ENCODE results near the gene RPL9. TPM values are rescaled to one million over a fixed set of nuclear protein-coding genes. Genes with fewer than 3 reads are reported as not detected.

Gene RPL9
- total RNA-seq, 4 donors from 2014 or later, result 3,607 to 16,295 (median 4,795) TPM

- no peaks in the 10 kb centered on the region for H3K36me3 ChIP-seq
- DNase-seq, result no peak
- H3K9me3 ChIP-seq, result no peaks in the 10 kb centered on the region
- H3K4me1 ChIP-seq, result peaks cover 3 to 14% of the 10 kb centered on the region in 2 donors
- intact Hi-C loops (cut with DNase I; ENCODE audit: low total_unique reads), result no loop called here
- H3K4me3 ChIP-seq, result no peak overlapping the region
- TF ChIP-seq, protein P1, sequence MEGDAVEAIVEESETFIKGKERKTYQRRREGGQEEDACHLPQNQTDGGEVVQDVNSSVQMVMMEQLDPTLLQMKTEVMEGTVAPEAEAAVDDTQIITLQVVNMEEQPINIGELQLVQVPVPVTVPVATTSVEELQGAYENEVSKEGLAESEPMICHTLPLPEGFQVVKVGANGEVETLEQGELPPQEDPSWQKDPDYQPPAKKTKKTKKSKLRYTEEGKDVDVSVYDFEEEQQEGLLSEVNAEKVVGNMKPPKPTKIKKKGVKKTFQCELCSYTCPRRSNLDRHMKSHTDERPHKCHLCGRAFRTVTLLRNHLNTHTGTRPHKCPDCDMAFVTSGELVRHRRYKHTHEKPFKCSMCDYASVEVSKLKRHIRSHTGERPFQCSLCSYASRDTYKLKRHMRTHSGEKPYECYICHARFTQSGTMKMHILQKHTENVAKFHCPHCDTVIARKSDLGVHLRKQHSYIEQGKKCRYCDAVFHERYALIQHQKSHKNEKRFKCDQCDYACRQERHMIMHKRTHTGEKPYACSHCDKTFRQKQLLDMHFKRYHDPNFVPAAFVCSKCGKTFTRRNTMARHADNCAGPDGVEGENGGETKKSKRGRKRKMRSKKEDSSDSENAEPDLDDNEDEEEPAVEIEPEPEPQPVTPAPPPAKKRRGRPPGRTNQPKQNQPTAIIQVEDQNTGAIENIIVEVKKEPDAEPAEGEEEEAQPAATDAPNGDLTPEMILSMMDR (IDR thresholded peaks at IDR 0.05), result no peak
- TF ChIP-seq POLR2A (IDR thresholded peaks at IDR 0.05), result no peak
- H3K27ac ChIP-seq, result no peak overlapping the region
- H3K27me3 ChIP-seq, result no peaks in the 10 kb centered on the region
These were observed 5.0 kb downstream of the RPL9 start for GRCh38 chr4:39453738-39454137.

DNA sequence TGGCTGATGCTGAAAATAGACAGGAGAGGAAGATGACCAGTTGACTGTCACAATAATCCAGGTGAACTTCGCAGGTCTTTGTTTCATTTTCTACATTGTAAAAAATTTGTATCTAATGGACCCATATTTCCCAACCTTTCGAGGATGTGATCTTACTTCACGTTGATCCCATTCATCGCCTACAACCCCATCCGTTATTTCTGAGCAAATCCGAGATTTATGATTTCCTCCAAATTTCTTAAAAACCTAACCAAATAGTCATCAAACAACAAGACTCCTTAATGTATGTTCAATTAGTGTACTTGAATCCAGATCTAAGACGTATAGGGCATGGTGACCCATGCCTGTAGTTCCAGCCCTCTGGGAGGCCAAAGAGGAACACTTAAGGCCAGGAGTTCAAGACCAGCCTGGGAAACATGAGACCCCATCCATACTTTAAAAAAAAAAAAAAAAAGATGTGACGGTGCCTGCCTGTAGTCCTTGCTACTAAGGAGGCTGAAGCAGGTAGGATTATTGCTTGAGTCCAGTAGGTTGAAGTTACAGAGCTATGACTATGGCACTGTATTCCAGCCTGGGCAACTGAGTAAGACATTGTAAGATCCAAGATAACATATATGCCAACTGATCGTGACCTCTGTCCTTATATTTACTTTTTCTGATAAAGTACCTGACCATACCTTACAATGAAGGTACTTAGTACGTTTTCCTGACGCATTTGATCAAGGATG, 5.7 kb downstream of the RPL9 start:
- no peak for TF ChIP-seq POLR2A (IDR thresholded peaks at IDR 0.05)
- TF ChIP-seq, protein P1 (IDR thresholded peaks at IDR 0.05), result no peak
- H3K9me3 ChIP-seq, result no peaks in the 10 kb centered on the region
- H3K4me1 ChIP-seq, result peaks cover 3 to 14% of the 10 kb centered on the region in 2 donors
- no peak for DNase-seq
- intact Hi-C loops (cut with DNase I; ENCODE audit: low total_unique reads), result no loop called here
- no peak overlapping the region for H3K4me3 ChIP-seq
- H3K27me3 ChIP-seq, result no peaks in the 10 kb centered on the region
- H3K36me3 ChIP-seq, result no peaks in the 10 kb centered on the region
- no peak overlapping the region for H3K27ac ChIP-seq

- H3K36me3 ChIP-seq, result no peaks in the 10 kb centered on the region
- no peaks in the 10 kb centered on the region for H3K9me3 ChIP-seq
- no peak for TF ChIP-seq POLR2A (IDR thresholded peaks at IDR 0.05)
- TF ChIP-seq, protein P1 (IDR thresholded peaks at IDR 0.05), result no peak
- intact Hi-C loops (cut with DNase I; ENCODE audit: low total_unique reads), result no loop called here
- no peak for DNase-seq
- peaks cover 0 to 9% of the 10 kb centered on the region in 2 donors for H3K4me1 ChIP-seq
- H3K27ac ChIP-seq, result no peak overlapping the region
- H3K4me3 ChIP-seq, result no peak overlapping the region
- H3K27me3 ChIP-seq, result no peaks in the 10 kb centered on the region
These were observed 6.4 kb downstream of the RPL9 start for GRCh38 chr4:39452153-39452859.

GRCh38 chr4:39451423-39452023, 7.2 kb downstream of the RPL9 start:
- intact Hi-C loops (cut with DNase I; ENCODE audit: low total_unique reads), result no loop called here
- TF ChIP-seq, protein P1 (IDR thresholded peaks at IDR 0.05), result no peak
- TF ChIP-seq POLR2A (IDR thresholded peaks at IDR 0.05), result no peak
- Histone ChIP-seq H3K36me3 (no peaks in the 10 kb centered on the region), H3K4me1 (peaks cover 0 to 6% of the 10 kb centered on the region in 2 donors), H3K27me3 (no peaks in the 10 kb centered on the region), H3K27ac (no peak overlapping the region), H3K4me3 (no peak overlapping the region), H3K9me3 (no peaks in the 10 kb centered on the region)
- no peak for DNase-seq

- TF ChIP-seq, protein P1 (IDR thresholded peaks at IDR 0.05), result no peak
- no peak for TF ChIP-seq POLR2A (IDR thresholded peaks at IDR 0.05)
- Histone ChIP-seq H3K4me3 (no peak overlapping the region), H3K27me3 (no peaks in the 10 kb centered on the region), H3K9me3 (no peaks in the 10 kb centered on the region), H3K36me3 (no peaks in the 10 kb centered on the region), H3K4me1 (peaks cover 0 to 6% of the 10 kb centered on the region in 2 donors), H3K27ac (no peak overlapping the region)
- intact Hi-C loops (cut with DNase I; ENCODE audit: low total_unique reads), result no loop called here
- DNase-seq, result no peak
These were observed 8.1 kb downstream of the RPL9 start for GRCh38 chr4:39450618-39451017.

Data from uterus (tissue), 4 donors.